NCI-H446 (cell line): ENCODE data around the gene XPNPEP2.

Source experiments
- DNase-seq, 2 experiments: peaks; one replicate each; lab custom pipeline; 2025; lab: John Stamatoyannopoulos, UW

XPNPEP2 gene

GRCh38 chrX:129738466-129739308 is at the start of gene XPNPEP2:
TSS of gene XPNPEP2 (plus strand) at chrX:129738979. CDS start at chrX:129739214, 235 bp downstream.
- no peak for DNase-seq

GRCh38 chrX:129689796-129690195 is 49.0 kb upstream of the XPNPEP2 start:
- DNase-seq = no peak

GRCh38 chrX:129690435-129690834 is 48.3 kb upstream of the XPNPEP2 start:
- DNase-seq = peak in 1 of 2 experiments; percentile 6

- DNase-seq = no peak
Measured at GRCh38 chrX:129693354-129693753, 45.4 kb upstream of the XPNPEP2 start.

- no peak for DNase-seq
Measured at GRCh38 chrX:129694805-129695204, 44.0 kb upstream of the XPNPEP2 start.

- DNase-seq = no peak
Measured at GRCh38 chrX:129695535-129695934, 43.2 kb upstream of the XPNPEP2 start.

GRCh38 chrX:129695937-129696336 is 42.8 kb upstream of the XPNPEP2 start:
- DNase-seq = no peak

- DNase-seq = no peak
Measured at GRCh38 chrX:129696463-129697155, 42.2 kb upstream of the XPNPEP2 start.

GRCh38 chrX:129697204-129697829 is 41.5 kb upstream of the XPNPEP2 start:
- no peak for DNase-seq

- no peak for DNase-seq
Measured at GRCh38 chrX:129698150-129698549, 40.6 kb upstream of the XPNPEP2 start.

GRCh38 chrX:129700536-129700935 is 38.2 kb upstream of the XPNPEP2 start:
- no peak for DNase-seq

GRCh38 chrX:129701624-129702069 is 37.1 kb upstream of the XPNPEP2 start:
- peak in 1 of 2 experiments; percentile 49 for DNase-seq

- DNase-seq = no peak
Measured at GRCh38 chrX:129704491-129704890, 34.3 kb upstream of the XPNPEP2 start.

- no peak for DNase-seq
Measured at GRCh38 chrX:129705377-129705925, 33.3 kb upstream of the XPNPEP2 start.

GRCh38 chrX:129705988-129706387 is 32.8 kb upstream of the XPNPEP2 start:
- DNase-seq = no peak

- DNase-seq = peak in 1 of 2 experiments; percentile 72
Measured at GRCh38 chrX:129706400-129707072, 32.2 kb upstream of the XPNPEP2 start.

GRCh38 chrX:129714581-129714980 is 24.2 kb upstream of the XPNPEP2 start:
- DNase-seq = no peak

GRCh38 chrX:129716507-129716906 is 22.3 kb upstream of the XPNPEP2 start:
- DNase-seq = no peak

GRCh38 chrX:129717892-129718291 is 20.9 kb upstream of the XPNPEP2 start:
- DNase-seq = no peak

GRCh38 chrX:129718676-129719075 is 20.1 kb upstream of the XPNPEP2 start:
- no peak for DNase-seq

GRCh38 chrX:129719268-129719667 is 19.5 kb upstream of the XPNPEP2 start:
- DNase-seq = no peak
